Natural killer cell treated with Interleukin-12 subunit alpha and Interleukin-12 subunit beta and Interleukin-15 and Interleukin-18, amount 100 ng/mL, for 72 hours (primary cell): Measurements from ENCODE around the gene CHMP6. TPM values are rescaled to one million over a fixed set of nuclear protein-coding genes. Genes with fewer than 3 reads are reported as not detected.

Experiments
- ATAC-seq, 2 donors: fragments of 150-1000 bp; cut with Tn5 transposase in 1 of 2; sonication (Bioruptor Pico), chemical (Tn5 transposase) in 1 of 2; 2 replicates each; pipeline ENCODE4 v1.10.0; 2021
- DNase-seq: peaks from one replicate; pipeline ENCODE4 v3.0.0; 2022; ENCODE audit warnings: low spot score
- H3K27ac Mint-ChIP-seq, 2 donors: 1 replicate in 1 of 2; 2 replicates in 1 of 2; pipeline ENCODE4 v1.8.0; 2022; ENCODE audit warnings: mixed read lengths in 2 of 2, mild to moderate bottlenecking in 1 of 2, moderate library complexity in 1 of 2
- H3K27me3 Mint-ChIP-seq, 2 donors: 1 replicate in 1 of 2; 2 replicates in 1 of 2; pipeline ENCODE4 v1.8.0; 2022; ENCODE audit warnings: mixed read lengths in 2 of 2
- H3K36me3 Mint-ChIP-seq: one replicate; pipeline ENCODE4 v1.8.0; 2022; ENCODE audit warnings: mixed read lengths
- H3K4me1 Mint-ChIP-seq, 2 donors: 1 replicate in 1 of 2; 2 replicates in 1 of 2; pipeline ENCODE4 v1.8.0; 2022; ENCODE audit warnings: low read depth in 2 of 2, mixed read lengths in 2 of 2, mild to moderate bottlenecking in 1 of 2
- H3K4me3 Mint-ChIP-seq: one replicate; pipeline ENCODE4 v1.8.0; 2022; ENCODE audit warnings: mixed read lengths
- H3K9me3 Mint-ChIP-seq: 2 replicates; pipeline ENCODE4 v1.8.0; 2022; ENCODE audit warnings: mixed read lengths
- total RNA-seq, 2 donors: library from RNA; stranded (reverse); gene quantifications; one replicate each; pipeline ENCODE4 v1.2.3, GENCODE V29; 2022

CHMP6 gene
- total RNA-seq, 2 donors from 2014 or later = 33.1 to 43.7 TPM

DNA sequence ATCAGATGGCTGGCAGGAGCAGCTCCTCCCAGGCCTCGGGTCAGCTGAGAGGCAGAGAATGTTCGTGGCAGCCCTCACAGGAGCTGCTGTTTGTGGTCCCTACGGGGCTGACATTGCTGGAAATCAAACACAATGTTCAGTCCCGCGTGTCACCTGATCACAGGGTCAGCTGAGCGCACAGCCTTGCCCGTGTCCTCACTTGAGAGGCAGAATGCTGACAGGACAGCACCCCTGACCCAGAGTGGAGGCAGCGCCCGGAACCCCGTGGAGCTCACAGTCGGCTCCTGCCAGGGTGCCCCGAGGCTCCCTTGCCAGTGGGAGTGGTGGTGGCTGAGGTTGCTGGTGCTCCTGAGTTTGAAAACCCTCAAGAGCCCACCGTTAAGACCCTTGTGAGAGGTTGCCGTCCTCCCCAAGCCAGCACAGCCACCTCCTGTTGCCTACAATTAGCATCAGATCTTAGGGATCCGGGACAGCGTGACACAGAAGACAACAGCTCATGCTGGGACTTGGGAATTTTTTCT is 3.6 kb upstream of the CHMP6 start:
- Mint-ChIP-seq H3K4me3 (no peak overlapping the region), H3K27me3 (no peaks in the 10 kb centered on the region), H3K4me1 (peaks cover 4% of the 10 kb centered on the region in 2 donors), H3K36me3 (no peaks in the 10 kb centered on the region), H3K27ac (no peak overlapping the region), H3K9me3 (no peaks in the 10 kb centered on the region)
- DNase-seq (no peak), ATAC-seq (no peak)

- H3K4me3 Mint-ChIP-seq = peak overlapping the region; percentile 20
- H3K4me1 Mint-ChIP-seq = peaks cover 7 to 8% of the 10 kb centered on the region in 2 donors
- H3K36me3 Mint-ChIP-seq = no peaks in the 10 kb centered on the region
- DNase-seq (no peak), ATAC-seq (no peak)
- no peaks in the 10 kb centered on the region for H3K9me3 Mint-ChIP-seq
- H3K27me3 Mint-ChIP-seq = no peaks in the 10 kb centered on the region
- no peak overlapping the region for H3K27ac Mint-ChIP-seq
Measured at GRCh38 chr17:80989586-80989913, 2.1 kb upstream of the CHMP6 start.

- H3K36me3 Mint-ChIP-seq = no peaks in the 10 kb centered on the region
- peak overlapping the region; percentile 60 to 76 for H3K27ac Mint-ChIP-seq
- H3K27me3 Mint-ChIP-seq = no peaks in the 10 kb centered on the region
- peak overlapping the region; percentile 71 for H3K4me3 Mint-ChIP-seq
- DNase-seq (no peak), ATAC-seq (no peak)
- no peaks in the 10 kb centered on the region for H3K9me3 Mint-ChIP-seq
- H3K4me1 Mint-ChIP-seq = peaks cover 7 to 8% of the 10 kb centered on the region in 2 donors
Measured at GRCh38 chr17:80990921-80991644, 558 bp upstream of the CHMP6 start.

DNA sequence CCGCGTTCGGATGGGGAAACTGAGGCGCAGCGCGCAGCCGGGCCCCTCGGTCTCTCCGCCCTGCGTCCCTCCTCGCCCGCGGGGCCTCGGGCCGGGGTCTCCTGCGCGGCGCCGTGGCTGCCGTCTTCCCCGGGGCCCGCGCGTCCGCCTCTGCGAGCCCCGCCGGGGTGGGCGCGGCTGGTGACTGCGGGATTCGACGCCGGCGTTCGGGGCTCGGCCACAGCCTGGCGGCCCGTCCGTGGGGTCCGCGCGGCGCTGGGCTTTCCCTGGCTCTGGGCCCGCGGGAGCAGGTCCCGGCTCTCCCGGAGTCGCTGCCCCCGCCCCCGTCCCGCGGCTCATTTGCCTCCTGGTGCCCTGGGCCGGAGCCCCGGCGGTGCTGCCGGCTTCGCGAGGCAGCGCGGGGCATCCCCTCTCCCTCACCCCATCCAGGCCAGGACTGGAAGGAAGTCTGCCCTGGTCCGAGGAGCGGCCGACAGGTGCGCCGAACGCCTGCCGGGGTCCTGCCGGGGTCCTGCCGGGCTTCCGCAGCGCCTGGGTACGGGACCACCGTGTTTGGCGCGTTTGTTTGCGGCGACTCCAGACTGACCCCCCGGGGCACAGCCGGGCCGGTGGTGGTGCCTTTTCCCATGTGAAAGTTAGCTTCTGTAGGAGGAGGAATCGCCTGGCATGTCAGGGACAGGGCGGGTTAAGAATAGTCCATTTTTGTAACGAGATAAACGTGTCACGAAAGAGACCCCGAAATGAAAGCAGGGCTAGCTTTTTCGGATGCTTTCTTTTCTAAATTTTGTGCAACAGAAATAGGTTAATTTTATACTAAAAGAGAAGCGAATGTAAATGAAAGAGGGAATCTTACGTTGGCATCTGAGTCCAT is 671 bp downstream of the CHMP6 start:
- Mint-ChIP-seq H3K27me3 (no peaks in the 10 kb centered on the region), H3K9me3 (no peaks in the 10 kb centered on the region), H3K4me3 (peak overlapping the region; percentile 75), H3K4me1 (peaks cover 7 to 8% of the 10 kb centered on the region in 2 donors), H3K36me3 (no peaks in the 10 kb centered on the region), H3K27ac (peak overlapping the region in 1 of 2 donors; percentile 69)
- ATAC-seq (peak; percentile 33 to 47), DNase-seq (no peak)

DNA sequence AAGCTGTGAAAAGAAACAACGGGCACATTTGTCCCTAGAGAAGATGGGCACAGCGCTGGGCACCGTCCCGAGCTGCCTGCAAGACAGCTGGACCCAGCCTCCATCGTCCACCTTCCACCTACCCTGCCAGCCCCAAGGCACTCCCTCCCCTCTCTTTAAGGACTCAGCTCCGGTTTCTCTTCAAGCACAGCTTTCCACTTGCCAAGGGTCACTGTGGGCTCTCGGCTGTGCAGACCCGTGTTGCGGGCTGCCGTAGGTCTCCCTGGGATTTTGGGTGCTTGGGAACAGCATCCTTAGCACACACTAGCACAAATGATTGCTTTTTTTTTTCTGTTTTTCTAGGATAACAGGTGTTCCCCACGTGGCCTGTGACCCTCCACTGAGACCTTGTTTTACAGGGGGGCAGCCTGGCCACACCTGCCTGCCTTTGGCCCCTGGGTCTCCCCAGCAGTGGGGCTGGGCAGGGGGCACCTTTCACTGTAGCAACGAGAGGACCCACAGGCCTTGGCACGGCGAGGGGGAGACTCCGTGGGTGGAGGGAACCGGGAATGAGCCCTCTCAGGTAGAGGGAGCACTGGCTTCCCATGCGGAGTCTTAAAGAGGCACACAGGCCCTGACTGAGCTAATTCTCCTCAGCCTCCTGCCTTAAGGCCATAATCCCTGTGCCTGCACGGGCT is 1.4 kb downstream of the CHMP6 start:
- no peaks in the 10 kb centered on the region for H3K27me3 Mint-ChIP-seq
- H3K9me3 Mint-ChIP-seq = no peaks in the 10 kb centered on the region
- H3K27ac Mint-ChIP-seq = peak overlapping the region in 1 of 2 donors; percentile 69
- H3K4me1 Mint-ChIP-seq = peaks cover 7 to 8% of the 10 kb centered on the region in 2 donors
- ATAC-seq (no peak), DNase-seq (no peak)
- peak overlapping the region; percentile 75 for H3K4me3 Mint-ChIP-seq
- H3K36me3 Mint-ChIP-seq = no peaks in the 10 kb centered on the region

DNA sequence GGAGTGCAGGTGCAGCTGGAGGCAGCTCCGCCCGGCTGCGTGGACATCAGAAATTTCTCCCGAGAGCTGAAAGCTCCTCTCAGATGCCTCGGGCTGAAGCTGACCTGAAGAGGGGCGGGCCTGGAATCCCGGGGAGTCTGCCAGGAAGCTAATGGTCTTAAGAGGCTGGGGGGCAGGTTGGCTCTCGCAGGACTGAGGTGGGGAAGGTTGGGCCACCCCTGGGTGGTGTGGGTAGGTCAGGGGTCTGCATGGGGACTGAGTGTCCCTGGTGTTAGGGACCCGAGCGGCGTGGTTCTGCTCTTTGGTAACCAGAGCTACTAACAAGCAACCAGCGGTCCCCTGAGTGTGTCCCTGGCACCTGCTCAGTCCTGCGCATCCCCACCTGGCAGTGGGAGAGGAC is 3.5 kb downstream of the CHMP6 start:
- DNase-seq = no peak
- no peak overlapping the region for H3K4me3 Mint-ChIP-seq
- no peaks in the 10 kb centered on the region for H3K27me3 Mint-ChIP-seq
- no peak overlapping the region for H3K27ac Mint-ChIP-seq
- no peak for ATAC-seq
- no peaks in the 10 kb centered on the region for H3K36me3 Mint-ChIP-seq
- peaks cover 11 to 13% of the 10 kb centered on the region in 2 donors for H3K4me1 Mint-ChIP-seq
- H3K9me3 Mint-ChIP-seq = no peaks in the 10 kb centered on the region

GRCh38 chr17:80996422-80997305 is 5.0 kb downstream of the CHMP6 start:
- Mint-ChIP-seq H3K36me3 (no peaks in the 10 kb centered on the region), H3K9me3 (no peaks in the 10 kb centered on the region), H3K27me3 (no peaks in the 10 kb centered on the region), H3K4me1 (peaks cover 11 to 16% of the 10 kb centered on the region in 2 donors), H3K4me3 (no peak overlapping the region), H3K27ac (peak overlapping the region in 1 of 2 donors; percentile 35)
- ATAC-seq = peak in 1 of 2 donors; percentile 10
- DNase-seq = no peak

DNA sequence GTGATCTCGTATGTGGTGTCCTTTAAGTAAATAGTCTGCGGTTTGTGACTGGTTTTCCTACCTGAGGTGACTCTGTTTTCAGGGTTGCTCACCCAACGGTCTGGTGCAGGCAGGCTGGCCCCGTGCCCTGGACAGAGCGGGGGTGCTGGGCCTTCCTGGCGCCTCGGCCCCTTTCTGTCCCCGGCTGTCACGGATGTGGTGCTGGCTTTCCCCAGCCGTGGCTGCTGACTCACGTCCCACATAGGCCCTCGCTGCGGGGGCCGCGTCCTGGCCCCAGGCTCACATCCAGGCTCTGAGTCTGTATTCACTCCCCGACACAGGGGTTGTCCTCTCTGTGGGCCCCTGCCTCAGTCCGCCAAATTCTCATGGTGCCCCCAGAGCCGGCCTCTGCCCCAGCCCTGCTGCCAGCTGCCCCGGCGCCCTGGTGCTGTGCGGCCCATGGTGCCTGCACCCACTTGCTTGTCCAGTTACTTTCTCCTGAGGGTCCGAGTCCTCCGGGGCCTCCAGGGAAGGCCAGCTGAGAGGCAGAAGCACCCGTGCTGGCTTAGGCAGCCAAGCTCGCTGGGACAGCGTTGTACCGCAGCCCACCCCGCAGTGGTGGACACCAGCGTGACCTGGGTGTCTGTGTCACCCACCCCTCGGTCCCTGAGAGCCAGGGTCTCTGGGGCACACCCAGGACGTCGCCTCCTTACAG is 5.9 kb downstream of the CHMP6 start:
- Mint-ChIP-seq H3K4me1 (peaks cover 11 to 21% of the 10 kb centered on the region in 2 donors), H3K27ac (peak overlapping the region in 1 of 2 donors; percentile 35), H3K9me3 (no peaks in the 10 kb centered on the region), H3K4me3 (peak overlapping the region; percentile 38), H3K36me3 (no peaks in the 10 kb centered on the region), H3K27me3 (no peaks in the 10 kb centered on the region)
- ATAC-seq (peak; percentile 79 to 87), DNase-seq (no peak)

DNA sequence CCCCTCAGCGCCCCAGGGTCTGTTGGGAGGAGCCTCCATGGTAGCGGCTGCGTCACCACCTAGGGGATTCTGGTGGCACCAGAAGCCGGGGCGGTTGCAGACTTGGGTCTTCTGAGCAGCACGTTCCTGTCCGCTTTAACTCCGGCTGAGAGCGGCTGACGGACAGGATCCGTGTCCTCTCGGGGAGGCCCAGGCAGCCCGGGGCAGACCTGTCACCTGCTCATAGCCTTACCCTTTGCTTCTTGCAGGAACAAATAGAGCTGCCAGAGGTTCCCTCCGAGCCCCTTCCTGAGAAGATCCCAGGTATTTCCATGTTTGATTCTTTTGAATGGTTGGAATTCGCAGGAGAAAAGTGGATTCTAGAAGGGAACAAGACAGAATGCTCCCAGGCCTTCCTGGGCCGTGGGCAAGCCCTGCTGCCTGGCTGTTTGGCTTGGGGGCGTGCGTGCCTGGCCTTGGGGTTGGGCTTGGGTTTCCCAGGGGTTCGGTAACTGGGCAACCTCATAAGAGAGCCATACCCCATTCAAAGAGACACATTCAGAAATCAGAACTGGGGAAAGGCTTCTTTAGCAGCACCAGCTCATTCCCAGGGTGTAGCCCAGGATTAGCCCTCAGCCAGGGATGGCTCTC is 6.6 kb downstream of the CHMP6 start:
- Mint-ChIP-seq H3K27ac (peak overlapping the region; percentile 63 to 71), H3K9me3 (no peaks in the 10 kb centered on the region), H3K4me1 (peaks cover 6 to 19% of the 10 kb centered on the region in 2 donors), H3K4me3 (peak overlapping the region; percentile 77), H3K27me3 (no peaks in the 10 kb centered on the region), H3K36me3 (no peaks in the 10 kb centered on the region)
- DNase-seq (no peak), ATAC-seq (no peak)

- H3K4me1 Mint-ChIP-seq = peaks cover 12 to 21% of the 10 kb centered on the region in 2 donors
Measured at GRCh38 chr17:80998748-80999535, 7.3 kb downstream of the CHMP6 start.

DNA sequence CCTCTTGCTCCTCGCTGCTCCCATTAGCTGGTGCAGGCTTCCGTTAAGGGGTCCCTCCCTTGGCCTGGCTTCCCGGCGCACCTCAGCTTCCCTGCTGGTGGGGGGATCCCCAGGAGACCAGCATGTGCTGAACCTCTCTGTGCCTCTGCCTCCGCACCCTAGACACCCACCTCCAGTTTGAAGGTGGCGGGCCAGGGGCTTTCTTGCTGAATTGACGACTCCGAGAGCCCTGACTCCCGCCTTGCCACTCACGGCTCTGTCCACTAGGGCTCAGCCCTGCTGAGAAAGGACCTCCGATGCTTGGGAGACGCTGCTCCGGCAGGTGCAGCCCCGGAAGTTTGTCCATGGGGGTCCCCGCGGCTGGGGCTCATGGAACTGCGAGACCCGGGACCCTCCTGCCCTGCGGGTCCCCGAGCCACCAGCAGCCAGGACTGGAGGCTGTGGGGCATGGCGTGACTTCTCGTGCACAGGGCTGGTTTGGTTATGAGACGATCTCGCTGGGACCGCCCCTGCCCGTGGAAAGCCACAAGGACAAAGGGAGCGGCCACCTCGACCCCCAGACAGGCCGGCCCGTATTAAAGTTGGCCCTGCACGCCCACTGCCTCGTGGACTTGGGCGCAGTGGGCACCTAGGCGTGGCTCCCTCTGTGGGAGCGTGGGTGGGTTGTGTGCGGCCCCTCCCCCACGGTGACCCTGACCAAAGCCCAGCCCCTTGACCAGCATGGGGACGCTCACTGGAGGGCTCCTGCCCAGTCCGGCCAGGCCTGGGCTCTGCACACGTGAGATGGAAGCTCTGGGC is 8.1 kb downstream of the CHMP6 start:
- ATAC-seq (no peak), DNase-seq (no peak)
- H3K27me3 Mint-ChIP-seq = peaks cover under 1 to 3% of the 10 kb centered on the region in 2 donors
- no peaks in the 10 kb centered on the region for H3K9me3 Mint-ChIP-seq
- no peaks in the 10 kb centered on the region for H3K36me3 Mint-ChIP-seq
- H3K4me3 Mint-ChIP-seq = no peak overlapping the region
- peaks cover 15 to 24% of the 10 kb centered on the region in 2 donors for H3K4me1 Mint-ChIP-seq
- H3K27ac Mint-ChIP-seq = no peak overlapping the region

More at GRCh38 chr17:80998748-80999535, 7.3 kb downstream of the CHMP6 start:
- H3K4me3 Mint-ChIP-seq = peak overlapping the region; percentile 77
- H3K36me3 Mint-ChIP-seq = no peaks in the 10 kb centered on the region
- H3K9me3 Mint-ChIP-seq = no peaks in the 10 kb centered on the region
- no peaks in the 10 kb centered on the region for H3K27me3 Mint-ChIP-seq
- DNase-seq = no peak
- peak; percentile 39 to 44 for ATAC-seq
- peak overlapping the region; percentile 63 to 71 for H3K27ac Mint-ChIP-seq
